GM10266 (cell line): ENCODE measurements around the gene UBIAD1.

Source experiments
- DNase-seq: peaks from one replicate; pipeline ENCODE4 v3.0.0; 2012; ENCODE audit errors: extremely low spot score
- TF ChIP-seq, protein P1 (sequence below): IDR thresholded peaks from 2 replicates; pipeline ENCODE4 v1.5.1; 2012; ENCODE audit warnings: mild to moderate bottlenecking, low read depth; ENCODE audit not compliant: control insufficient read depth, insufficient read depth; ENCODE audit errors: missing control alignments

Gene UBIAD1

DNA sequence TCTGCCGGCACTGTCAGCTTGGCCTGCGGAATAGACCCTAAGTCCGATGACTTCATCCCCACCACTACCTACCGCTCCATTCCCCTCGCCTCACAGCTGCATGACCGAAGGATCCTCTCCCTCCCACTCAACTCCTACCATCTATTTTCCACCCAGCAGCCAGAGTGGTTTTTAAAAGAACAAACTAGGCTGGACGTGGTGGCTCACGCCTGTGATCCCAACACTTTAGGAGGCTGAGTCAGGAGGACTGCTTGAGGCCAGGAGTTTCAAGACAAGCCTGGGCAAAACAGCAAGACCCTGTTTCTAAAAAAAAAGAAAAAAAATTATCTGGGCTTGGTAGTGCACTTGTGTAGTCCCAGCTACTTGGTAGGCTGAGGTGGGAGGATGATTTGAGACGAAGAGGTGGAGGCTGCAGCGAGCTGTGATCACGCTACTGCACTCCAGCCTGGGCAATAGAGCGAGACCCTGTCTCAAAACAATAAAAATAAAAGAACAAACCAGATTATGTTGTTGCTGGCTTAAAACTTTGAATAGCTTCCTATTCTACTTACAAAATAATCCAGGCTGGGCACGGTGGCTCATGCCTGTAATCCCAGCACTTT lies 59.0 kb downstream of the UBIAD1 start:
- no peak for DNase-seq
- TF ChIP-seq, protein P1, sequence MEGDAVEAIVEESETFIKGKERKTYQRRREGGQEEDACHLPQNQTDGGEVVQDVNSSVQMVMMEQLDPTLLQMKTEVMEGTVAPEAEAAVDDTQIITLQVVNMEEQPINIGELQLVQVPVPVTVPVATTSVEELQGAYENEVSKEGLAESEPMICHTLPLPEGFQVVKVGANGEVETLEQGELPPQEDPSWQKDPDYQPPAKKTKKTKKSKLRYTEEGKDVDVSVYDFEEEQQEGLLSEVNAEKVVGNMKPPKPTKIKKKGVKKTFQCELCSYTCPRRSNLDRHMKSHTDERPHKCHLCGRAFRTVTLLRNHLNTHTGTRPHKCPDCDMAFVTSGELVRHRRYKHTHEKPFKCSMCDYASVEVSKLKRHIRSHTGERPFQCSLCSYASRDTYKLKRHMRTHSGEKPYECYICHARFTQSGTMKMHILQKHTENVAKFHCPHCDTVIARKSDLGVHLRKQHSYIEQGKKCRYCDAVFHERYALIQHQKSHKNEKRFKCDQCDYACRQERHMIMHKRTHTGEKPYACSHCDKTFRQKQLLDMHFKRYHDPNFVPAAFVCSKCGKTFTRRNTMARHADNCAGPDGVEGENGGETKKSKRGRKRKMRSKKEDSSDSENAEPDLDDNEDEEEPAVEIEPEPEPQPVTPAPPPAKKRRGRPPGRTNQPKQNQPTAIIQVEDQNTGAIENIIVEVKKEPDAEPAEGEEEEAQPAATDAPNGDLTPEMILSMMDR, result no peak

DNA sequence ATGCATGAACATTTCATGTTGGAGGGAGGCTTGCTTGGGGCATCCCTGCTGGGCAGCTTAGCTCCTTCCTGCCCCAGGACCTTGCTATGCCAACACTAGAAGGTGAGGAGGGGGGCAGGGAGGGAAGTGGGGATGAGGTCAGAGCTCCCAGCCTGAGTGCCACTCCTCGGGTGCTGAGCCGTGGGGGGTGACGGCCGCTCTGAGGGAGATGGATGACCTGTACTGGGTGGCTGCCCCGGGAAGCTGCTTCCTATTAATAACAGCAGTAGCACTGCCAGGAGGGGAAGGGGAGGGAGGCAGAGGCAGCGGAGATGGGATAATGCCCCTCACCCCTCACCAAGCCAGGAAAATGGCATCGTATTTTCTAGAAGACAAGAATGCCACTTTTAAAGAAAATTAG lies 60.6 kb downstream of the UBIAD1 start:
- DNase-seq, result no peak
- TF ChIP-seq, protein P1, result no peak

DNA sequence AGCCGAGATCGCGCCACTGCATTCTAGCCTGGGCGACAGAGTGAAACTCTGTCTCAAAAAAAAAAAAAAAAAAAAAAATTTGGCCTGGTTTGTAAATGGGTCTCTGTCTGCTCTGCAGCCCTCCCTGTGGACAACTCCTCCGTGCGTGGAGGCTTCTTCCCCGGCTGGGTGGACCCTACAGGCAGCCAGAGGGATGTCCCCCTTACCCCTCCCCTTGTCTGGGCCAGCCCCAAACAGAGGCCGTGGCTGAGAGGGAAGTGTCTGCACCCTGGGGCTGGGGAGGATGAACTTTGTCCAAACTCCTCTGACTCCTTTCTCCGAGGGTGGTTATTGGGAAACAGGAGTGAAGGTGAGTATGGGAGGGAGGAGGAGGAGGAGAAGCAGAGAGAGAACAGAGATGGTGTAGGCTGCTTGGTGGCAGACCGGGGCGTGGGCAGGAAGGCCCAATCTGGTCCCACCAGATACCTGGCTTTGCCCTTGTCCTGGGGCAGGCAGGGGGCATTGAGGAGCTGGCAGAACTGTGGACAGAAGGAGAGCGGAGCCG lies 61.3 kb downstream of the UBIAD1 start:
- DNase-seq, result no peak
- TF ChIP-seq, protein P1, result no peak

DNA sequence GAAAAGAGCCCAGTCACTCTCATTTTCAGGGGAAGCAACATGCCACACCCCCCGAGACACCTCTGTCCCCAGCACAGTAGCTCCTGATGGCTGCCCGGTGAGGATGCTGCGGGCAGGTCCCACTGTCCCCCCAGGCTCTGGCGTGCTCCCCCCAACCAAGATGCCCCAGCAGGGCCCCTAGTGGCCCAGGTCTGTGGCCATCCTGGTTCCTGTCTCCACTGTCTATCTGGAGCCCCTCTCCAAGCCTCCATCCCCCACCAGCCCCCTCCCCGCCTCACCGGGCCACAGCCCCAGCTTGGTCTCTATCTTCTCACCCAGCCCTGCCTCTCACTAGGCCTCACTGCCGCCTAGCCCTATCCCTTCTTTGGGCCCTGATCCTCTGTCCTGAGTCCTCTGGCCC lies 61.8 kb downstream of the UBIAD1 start:
- TF ChIP-seq, protein P1, result no peak
- DNase-seq, result no peak

DNA sequence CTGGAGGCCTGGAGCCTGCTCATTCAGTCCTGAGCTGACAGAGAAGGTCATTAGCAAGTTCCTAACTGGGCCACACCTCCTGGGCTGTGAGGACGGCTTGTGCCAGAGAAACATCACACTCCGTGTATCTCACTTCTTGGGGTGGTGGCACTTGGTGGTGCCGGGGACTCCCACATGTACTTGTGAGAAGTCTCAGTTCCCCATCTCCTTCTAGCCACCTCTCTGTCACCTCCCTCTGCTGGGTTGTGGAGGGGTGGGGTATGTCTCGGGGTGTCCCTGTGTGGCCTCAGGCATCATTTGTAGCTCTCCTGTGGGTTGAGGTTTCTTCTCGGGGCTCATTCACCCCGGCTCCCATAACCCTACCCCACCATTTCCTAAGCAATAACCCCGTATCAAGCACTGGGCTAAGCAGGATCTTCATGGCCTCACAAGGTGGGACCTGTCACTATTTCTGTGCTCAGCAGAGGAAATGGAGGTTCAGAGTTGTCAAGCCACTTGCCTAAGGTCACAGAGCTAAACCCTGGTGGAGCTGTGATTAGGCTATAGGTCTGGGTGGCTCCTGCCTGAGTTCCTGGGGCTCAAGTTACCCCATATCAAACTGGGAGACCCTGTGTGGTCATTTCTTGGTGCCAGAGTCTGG lies 62.5 kb downstream of the UBIAD1 start:
- TF ChIP-seq, protein P1, result no peak
- peak; percentile 75 for DNase-seq

DNA sequence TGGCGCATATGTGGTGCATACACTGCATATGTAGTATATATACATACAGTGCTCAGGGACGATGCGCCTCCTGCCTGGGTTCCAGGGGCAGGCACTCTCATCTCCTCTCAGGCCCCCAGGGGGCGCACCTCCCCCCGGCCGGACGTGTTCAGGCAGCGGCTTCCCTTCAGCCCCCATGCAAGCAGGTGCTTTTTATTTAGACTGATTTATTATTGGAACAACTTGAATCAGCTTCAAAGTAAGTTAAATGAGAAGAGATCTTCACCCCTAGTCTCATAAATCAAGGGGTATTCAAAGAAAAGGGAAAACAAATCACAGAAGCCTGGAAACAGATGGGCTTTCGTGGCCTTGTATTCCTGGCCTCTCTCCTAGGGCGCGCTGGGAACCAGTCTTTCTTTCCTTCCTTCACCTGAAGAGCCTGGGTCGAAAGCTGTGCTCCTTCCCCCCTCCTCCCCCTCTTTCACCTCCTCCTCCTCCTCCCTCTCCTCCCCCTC lies 64.6 kb downstream of the UBIAD1 start:
- DNase-seq, result peak; percentile 73

More for the DNA sequence above, 64.6 kb downstream of the UBIAD1 start:
- TF ChIP-seq, protein P1, result peak; percentile 68
